ENCODE data around the gene ESCO1.
A peak's percentile ranks its signal among the peaks of the same experiment; 100 is the strongest.
"Not testable (repeated sequence)": the region's sequence is repeated elsewhere in the genome, so short reads cannot be mapped to it uniquely, and the experiment has no call there.

Gene ESCO1

DNA sequence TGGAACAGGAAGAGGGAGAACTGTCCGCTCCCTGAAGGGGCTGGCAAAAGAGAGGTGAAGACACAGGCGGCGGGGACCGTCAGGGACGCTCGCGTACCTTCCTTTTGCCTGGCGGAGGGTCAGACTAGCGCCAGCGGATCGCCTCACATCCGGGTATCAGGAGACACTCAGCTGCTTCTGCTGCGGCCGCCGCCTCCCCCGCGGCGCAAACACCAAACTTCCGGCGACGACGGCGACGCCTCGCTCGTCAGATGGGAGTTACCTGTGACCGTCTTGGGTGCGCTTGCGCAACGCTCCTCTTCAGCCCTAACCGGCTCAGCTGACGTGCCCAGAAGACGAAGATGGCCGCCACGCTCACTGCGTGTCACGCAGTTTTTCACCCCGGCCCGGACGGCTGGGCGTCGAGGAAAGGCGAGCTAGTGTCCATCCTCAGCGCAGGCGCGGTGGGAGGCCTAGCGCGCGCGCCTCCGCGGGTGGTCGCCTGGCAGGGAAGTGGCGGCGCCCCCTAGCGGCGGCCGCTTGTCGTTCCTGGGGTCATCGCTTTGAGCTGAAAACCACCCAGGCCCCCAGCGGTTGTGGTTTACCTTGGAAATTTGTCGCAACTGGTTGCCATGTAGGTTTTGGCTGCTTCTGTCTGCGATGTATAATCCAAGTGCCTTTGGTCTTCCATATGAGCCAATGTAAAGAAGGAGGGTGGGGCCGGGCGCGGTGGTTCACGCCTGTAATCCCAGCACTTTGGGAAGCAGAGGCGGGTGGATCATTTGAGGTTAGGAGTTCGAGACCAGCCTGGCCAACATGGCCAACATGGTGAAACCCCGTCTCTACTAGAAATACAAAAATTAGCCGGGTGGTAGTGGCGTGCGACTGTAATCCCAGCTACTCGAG is at the start of gene ESCO1:
TSS of gene ESCO1 (minus strand) at position 179 of the 885 bp plus-strand sequence. CDS start 25,861 bp downstream, outside the sequence.
- DNase-seq, result peak; percentile 91

- not testable (repeated sequence) for DNase-seq
Measured at GRCh38 chr18:21640375-21640774, 39.9 kb upstream of the ESCO1 start.

GRCh38 chr18:21638822-21639221 is 38.3 kb upstream of the ESCO1 start:
- DNase-seq, result no peak

DNA sequence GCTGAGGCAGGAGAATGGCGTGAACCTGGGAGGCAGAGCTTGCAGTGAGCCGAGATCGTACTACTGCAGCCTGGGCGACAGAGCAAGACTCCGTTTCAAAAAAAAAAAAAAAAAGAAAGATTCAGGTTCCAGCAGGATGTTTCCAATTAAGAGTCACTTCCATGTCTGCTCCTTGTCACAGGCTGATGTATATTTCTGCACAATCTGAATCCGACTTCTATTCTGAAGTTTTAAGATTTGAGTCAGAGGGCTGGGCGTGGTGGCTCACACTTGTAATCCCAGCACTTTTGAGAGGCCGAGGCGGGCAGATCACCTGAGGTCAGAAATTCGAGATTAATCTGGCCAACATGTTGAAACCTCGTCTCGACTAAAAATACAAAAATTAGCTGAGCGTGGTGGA is 36.3 kb upstream of the ESCO1 start:
- no peak for DNase-seq

DNA sequence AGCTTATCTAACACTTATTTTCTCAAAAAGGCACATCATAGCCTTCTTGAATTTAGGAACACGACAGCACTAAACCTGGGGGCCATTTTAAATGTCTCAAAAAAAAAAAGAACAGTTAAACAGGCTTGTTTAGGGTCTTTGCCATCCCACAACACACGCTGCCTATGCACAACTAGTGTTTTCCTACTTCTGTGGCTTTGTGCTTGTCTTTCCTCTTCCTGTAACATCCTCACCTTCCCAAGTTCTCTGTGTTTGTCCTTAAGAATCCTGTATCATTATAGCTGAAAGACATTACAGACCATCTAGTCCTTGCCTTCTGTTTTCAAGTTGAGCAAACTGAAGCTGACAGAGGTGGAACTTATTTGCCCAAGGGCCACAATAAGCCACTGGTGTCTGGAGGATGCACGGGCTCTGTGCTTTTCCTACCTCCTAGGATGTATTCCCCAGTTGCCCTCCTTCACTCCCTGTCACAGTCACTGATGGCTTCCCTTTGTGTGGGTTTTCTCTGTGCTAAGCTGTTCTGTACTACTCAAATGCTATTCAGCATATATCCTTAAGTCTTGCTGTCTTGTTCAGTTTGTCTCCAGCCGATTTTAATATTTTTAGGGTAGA is 34.2 kb upstream of the ESCO1 start:
- no peak for DNase-seq

DNA sequence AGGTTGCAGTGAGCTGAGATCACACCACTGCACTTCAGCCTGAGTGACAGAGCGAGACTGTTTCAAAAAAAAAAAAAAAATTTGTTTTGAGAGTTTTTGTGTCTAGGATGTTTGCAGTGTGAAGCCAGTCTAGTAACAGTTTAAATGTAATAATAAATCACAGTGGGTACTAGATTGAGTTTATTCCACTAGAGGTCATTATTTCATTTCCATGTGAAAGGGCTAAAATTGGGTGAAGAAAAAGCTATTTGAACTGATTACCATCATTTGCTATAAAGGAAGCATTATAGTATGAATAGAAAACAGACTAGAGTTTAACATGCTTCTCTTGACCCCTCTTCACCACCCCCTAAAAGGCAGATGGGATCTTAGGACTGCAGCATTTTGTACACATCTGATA is 31.9 kb upstream of the ESCO1 start:
- DNase-seq, result no peak

- no peak for DNase-seq
Measured at GRCh38 chr18:21629089-21629832, 28.8 kb upstream of the ESCO1 start.

DNA sequence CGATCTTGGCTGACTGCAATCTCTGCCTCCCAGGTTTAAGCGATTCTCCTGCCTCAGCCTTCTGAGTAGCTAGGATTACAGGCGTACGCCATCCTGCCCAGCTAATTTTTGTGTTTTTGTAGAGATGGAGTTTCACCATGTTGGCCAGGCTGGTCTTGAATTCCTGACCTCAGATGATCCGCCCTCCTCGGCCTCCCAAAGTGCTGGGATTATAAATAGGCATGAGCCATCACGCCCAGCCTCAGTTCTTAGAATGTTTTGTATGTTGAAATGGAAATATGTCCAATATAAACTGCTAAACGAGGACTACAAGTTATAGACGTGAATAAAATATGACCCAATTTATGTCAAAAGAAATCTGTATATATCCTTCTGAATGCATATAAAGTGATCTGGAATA is 21.1 kb upstream of the ESCO1 start:
- not testable (repeated sequence) for DNase-seq

- peak; percentile 70 for DNase-seq
Measured at GRCh38 chr18:21612125-21613039, 11.9 kb upstream of the ESCO1 start, which contains the start of gene SNRPD1. Gene SNRPD1, plus strand, starts transcription at chr18:21612314. Its CDS starts 116 bp downstream, at chr18:21612430.

- DNase-seq, result not testable (repeated sequence)
Measured at GRCh38 chr18:21611401-21612124, 11.1 kb upstream of the ESCO1 start.

DNA sequence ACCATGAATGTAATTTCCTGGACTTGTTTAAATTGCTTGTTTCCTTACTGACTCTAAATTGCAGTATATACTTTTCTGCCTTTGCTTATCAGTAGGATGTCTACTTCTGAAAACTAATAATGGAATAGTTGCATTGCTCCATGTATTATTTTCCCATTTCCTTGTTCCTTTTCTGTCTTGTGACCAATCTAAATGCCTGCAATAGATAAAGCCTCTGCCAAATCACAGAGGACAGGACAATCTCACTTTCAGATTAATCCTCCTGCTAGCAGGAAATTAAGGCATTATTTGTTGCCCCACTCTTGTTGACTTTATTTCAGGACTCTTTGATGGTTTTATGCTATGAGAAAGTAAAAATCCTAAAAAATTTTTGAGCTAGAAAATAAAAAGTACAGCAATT is 4.7 kb upstream of the ESCO1 start:
- no peak for DNase-seq

- DNase-seq, result no peak
Measured at GRCh38 chr18:21604671-21605070, 4.2 kb upstream of the ESCO1 start.

GRCh38 chr18:21602299-21602587 is 1.7 kb upstream of the ESCO1 start:
- DNase-seq, result no peak

- peak; percentile 48 for DNase-seq
Measured at GRCh38 chr18:21599585-21600525, 649 bp downstream of the ESCO1 start.

DNA sequence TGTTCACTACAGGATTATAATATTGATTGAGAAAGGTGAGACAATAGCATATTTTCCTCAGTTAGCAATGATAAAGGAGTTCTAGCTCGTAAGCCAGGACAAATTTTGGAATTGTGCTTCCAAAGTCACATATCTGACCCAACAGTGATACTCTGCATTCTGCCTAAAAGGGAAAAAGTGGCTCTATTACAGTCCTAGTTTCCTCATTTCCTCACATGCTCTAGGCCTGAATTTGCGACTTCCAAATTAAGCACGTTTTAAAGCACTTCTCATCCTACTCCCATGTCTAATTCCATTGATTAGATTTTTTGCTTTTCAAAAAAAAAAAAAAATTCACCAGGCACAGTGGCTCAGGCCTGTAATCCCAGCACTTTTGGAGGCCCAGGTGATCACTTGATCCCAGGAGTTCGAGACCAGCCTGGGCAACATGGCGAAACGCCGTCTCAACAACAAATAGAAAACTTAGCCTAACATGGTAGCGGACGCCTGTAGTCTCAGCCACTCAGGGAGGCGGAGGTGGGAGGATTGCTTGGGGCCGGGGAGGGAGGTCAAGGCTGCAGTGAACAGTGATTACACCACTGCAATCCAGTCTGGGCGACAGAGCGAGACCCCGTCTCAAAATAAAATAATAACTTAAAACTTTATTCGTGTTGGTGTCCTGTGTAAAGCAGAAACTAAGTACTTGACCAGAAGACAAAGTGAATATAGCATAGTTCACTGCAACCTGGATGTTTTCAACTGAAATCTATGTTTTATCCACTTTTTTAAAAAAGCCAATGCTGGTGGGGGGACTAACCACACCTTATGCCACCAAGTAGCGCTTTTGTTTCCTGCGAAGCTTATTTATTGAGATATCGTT is 1.5 kb downstream of the ESCO1 start:
- DNase-seq, result no peak

GRCh38 chr18:21597620-21598019 is 2.9 kb downstream of the ESCO1 start:
- no peak for DNase-seq

GRCh38 chr18:21593540-21594257 is 6.8 kb downstream of the ESCO1 start:
- DNase-seq, result no peak

- not testable (repeated sequence) for DNase-seq
Measured at GRCh38 chr18:21592361-21592760, 8.1 kb downstream of the ESCO1 start.

DNA sequence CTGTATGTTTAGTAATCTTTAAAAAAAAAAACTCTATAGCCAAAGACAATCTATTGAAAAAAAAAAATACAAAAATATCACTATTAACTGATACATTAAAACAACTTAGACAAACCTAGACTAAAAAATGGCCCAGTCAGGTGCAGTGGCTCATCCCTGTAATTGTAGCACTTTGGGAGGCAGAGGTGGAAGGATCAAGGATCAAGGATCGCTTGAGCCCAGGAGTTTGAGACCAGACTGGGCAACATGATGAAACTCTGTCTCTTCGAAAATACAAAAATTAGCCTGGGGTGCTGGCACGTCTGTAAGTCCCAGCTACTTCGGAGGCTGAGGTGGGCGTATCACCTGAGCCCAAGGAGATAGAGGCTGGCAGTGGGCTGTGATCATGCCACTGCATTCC is 16.1 kb downstream of the ESCO1 start:
- no peak for DNase-seq
